Measurements from ENCODE around the gene SPATA21. TPM values are rescaled to one million over a fixed set of nuclear protein-coding genes. Genes with fewer than 3 reads are reported as not detected.

SPATA21 gene
- total and polyA plus RNA-seq, 2 experiments from 2014 or later: 2.6 TPM; not detected in 1

DNA sequence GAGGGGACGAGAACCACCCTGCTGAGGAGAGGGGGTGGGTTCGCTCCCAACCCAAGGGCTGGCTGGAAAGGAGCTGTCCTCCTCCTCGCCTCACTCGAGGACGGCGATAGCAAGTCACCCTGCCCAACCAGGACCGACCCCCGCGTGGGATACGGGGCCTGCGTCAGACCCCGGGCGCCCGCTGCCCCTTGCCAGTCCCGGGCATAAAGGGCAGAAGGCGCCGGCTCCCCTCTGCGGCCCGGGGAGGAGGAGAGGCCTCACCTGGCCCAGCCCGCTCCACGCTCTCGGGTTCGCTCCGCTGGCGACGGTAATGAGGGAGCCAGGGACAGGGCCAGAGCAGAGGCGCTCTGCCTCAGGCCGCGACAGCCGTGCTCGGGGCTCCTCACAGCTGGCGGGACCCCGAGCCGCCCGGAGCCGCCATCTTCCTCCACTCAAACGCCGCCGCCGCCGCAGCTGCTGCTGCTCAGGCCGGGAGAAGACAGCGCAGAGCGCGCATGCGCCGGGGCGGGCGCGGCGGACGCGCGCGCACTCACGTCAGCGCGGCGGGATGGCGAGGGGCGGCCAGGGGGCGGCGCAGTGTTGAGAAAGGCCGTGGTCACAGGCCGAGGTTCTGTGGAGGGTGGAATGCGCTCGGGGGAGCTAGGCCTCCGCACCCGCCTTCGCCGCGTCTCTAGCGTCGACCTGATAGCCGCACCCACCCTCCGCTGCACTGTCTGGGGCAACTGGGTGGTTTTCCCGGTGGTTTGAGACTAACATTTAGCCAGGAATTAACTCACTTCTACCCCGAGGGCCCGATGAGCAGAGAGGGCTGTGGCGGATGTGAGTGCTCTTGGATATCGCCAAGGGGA, 85.0 kb downstream of the SPATA21 start, which contains the start of gene FBXO42:
Gene FBXO42 (minus strand): TSS at position 487 of the 848 bp plus-strand sequence. CDS start 37,062 bp downstream, outside the sequence.
- Mint-ChIP-seq H3K9me3 (no peaks in the 10 kb centered on the region), H3K36me3 (ENCODE audit: low read depth) (no peaks in the 10 kb centered on the region), H3K4me1 (peaks cover 13% of the 10 kb centered on the region; the same call in 2 of the 3 replicates), H3K27ac (peak within 1 kb of the TSS; percentile 87), H3K27me3 (ENCODE audit: insufficient read depth, low read depth, poor library complexity) (no peaks in the 10 kb centered on the region), H3K4me3 (peak within 1 kb of the TSS; percentile 90)
- Histone ChIP-seq H3K79me2 (replicated peaks; ENCODE audit: insufficient read depth) (peaks cover 47% of the 10 kb centered on the region), H3K4me1 (ENCODE audit: insufficient read depth) (peaks cover 12% of the 10 kb centered on the region; the same call in 1 of the 2 replicates), H3K4me2 (peak within 1 kb of the TSS; percentile 98), H3K4me3 (peak within 1 kb of the TSS; percentile 92), H2AFZ (peak within 1 kb of the TSS; percentile 94), H3K36me3 (ENCODE audit: insufficient read depth) (no peaks in the 10 kb centered on the region), H3K27me3 (ENCODE audit: insufficient read depth) (no peaks in the 10 kb centered on the region), H3K27ac (ENCODE audit: low read depth) (peak within 1 kb of the TSS; percentile 46; the same call in 1 of the 2 replicates), H3K9me2 (ENCODE audit: insufficient read depth) (no peaks in the 10 kb centered on the region), H4K20me1 (replicated peaks; ENCODE audit: insufficient read depth) (peaks cover 31% of the 10 kb centered on the region), H3F3A (replicated peaks; ENCODE audit: low read depth) (peaks cover 3% of the 10 kb centered on the region; the same call in 1 of the 2 replicates)
- DNase-seq (ENCODE audit: low spot score) (peak; percentile 97), ATAC-seq (peak; percentile 94)
- TF ChIP-seq CREB1 (CRISPR knock-in tag; IDR thresholded peaks at IDR 0.05; ENCODE audit: low read depth) (peak; percentile 85), POLR2AphosphoS5 (IDR thresholded peaks at IDR 0.05; ENCODE audit: low read depth) (peak; percentile 81), EZH2 (IDR thresholded peaks at IDR 0.05; ENCODE audit: low read depth, unreplicated experiment) (no peak), NANOG (IDR thresholded peaks at IDR 0.05; ENCODE audit: borderline replicate concordance) (no peak)
- TF ChIP-seq, protein P1, sequence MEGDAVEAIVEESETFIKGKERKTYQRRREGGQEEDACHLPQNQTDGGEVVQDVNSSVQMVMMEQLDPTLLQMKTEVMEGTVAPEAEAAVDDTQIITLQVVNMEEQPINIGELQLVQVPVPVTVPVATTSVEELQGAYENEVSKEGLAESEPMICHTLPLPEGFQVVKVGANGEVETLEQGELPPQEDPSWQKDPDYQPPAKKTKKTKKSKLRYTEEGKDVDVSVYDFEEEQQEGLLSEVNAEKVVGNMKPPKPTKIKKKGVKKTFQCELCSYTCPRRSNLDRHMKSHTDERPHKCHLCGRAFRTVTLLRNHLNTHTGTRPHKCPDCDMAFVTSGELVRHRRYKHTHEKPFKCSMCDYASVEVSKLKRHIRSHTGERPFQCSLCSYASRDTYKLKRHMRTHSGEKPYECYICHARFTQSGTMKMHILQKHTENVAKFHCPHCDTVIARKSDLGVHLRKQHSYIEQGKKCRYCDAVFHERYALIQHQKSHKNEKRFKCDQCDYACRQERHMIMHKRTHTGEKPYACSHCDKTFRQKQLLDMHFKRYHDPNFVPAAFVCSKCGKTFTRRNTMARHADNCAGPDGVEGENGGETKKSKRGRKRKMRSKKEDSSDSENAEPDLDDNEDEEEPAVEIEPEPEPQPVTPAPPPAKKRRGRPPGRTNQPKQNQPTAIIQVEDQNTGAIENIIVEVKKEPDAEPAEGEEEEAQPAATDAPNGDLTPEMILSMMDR (conservative IDR thresholded peaks at IDR 0.05; ENCODE audit: low read depth in 2 of 2): peak; percentile 32 to 60; a peak in 3 of 4 replicates

DNA sequence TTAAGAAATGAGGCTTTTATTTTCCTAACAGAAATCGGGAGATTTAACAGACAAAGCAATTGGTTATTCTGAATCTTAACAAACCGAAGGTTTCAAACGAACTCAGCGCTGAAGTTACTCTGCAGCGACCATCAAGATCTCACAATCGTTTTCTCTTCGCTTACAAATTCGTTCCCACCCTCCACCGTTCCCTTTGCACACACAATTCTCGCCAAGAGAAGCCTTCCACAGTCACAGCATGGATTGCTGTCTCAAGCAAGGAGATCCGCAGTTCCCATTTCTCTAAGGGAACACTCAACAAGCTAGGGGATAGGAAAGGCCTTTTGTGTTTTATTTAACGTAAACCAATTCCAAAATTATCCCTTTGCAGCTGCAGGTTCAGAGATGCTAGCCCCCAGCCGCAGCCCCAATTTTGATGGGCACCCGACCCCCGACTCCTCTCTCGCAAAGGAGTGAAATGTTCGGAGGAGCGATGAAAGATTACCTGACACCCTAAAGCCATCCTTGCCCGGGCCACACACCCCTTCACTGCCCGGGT, 85.7 kb downstream of the SPATA21 start:
- no peaks in the 10 kb centered on the region for H3K9me3 Mint-ChIP-seq
- H4K20me1 ChIP-seq (replicated peaks; ENCODE audit: insufficient read depth): peaks cover 35% of the 10 kb centered on the region
- H3K27ac Mint-ChIP-seq: peak overlapping the region; percentile 71
- H3K79me2 ChIP-seq (replicated peaks; ENCODE audit: insufficient read depth): peaks cover 54% of the 10 kb centered on the region
- H3K4me1 ChIP-seq (ENCODE audit: insufficient read depth): peaks cover 12% of the 10 kb centered on the region; the same call in 1 of the 2 replicates
- no peaks in the 10 kb centered on the region for H3K9me2 ChIP-seq (ENCODE audit: insufficient read depth)
- peak overlapping the region; percentile 90 for H3K4me3 Mint-ChIP-seq
- no peaks in the 10 kb centered on the region for H3K36me3 Mint-ChIP-seq (ENCODE audit: low read depth)
- no peaks in the 10 kb centered on the region for H3K36me3 ChIP-seq (ENCODE audit: insufficient read depth)
- no peaks in the 10 kb centered on the region for H3K27me3 ChIP-seq (ENCODE audit: insufficient read depth)
- H3K27me3 Mint-ChIP-seq (ENCODE audit: insufficient read depth, low read depth, poor library complexity): no peaks in the 10 kb centered on the region
- peak overlapping the region; percentile 98 for H3K4me2 ChIP-seq
- H3K4me3 ChIP-seq: peak overlapping the region; percentile 92
- peaks cover 3% of the 10 kb centered on the region; the same call in 1 of the 2 replicates for H3F3A ChIP-seq (replicated peaks; ENCODE audit: low read depth)
- no peak overlapping the region for H3K27ac ChIP-seq (ENCODE audit: low read depth)
- peaks cover 13% of the 10 kb centered on the region; the same call in 2 of the 3 replicates for H3K4me1 Mint-ChIP-seq
- DNase-seq (ENCODE audit: low spot score): peak; percentile 16
- no peak for ATAC-seq
- peak overlapping the region; percentile 63 for H2AFZ ChIP-seq
- TF ChIP-seq NANOG (IDR thresholded peaks at IDR 0.05; ENCODE audit: borderline replicate concordance) (no peak), CREB1 (CRISPR knock-in tag; IDR thresholded peaks at IDR 0.05; ENCODE audit: low read depth) (no peak), EZH2phosphoT487 (IDR thresholded peaks at IDR 0.05; ENCODE audit: unreplicated experiment) (no peak), JUNB (IDR thresholded peaks at IDR 0.05; ENCODE audit: unreplicated experiment) (no peak), POLR2AphosphoS5 (IDR thresholded peaks at IDR 0.05; ENCODE audit: low read depth) (no peak), EZH2 (IDR thresholded peaks at IDR 0.05; ENCODE audit: low read depth, unreplicated experiment) (no peak), ZNF331 (CRISPR knock-in tag; IDR thresholded peaks at IDR 0.05; ENCODE audit: low read depth) (no peak), ZNF114 (CRISPR knock-in tag; IDR thresholded peaks at IDR 0.05) (no peak), STAT1 (IDR thresholded peaks at IDR 0.05; ENCODE audit: unreplicated experiment) (no peak)
- TF ChIP-seq, protein P1 (conservative IDR thresholded peaks at IDR 0.05; ENCODE audit: low read depth in 2 of 2): no peak
- TF ChIP-seq, protein P2, sequence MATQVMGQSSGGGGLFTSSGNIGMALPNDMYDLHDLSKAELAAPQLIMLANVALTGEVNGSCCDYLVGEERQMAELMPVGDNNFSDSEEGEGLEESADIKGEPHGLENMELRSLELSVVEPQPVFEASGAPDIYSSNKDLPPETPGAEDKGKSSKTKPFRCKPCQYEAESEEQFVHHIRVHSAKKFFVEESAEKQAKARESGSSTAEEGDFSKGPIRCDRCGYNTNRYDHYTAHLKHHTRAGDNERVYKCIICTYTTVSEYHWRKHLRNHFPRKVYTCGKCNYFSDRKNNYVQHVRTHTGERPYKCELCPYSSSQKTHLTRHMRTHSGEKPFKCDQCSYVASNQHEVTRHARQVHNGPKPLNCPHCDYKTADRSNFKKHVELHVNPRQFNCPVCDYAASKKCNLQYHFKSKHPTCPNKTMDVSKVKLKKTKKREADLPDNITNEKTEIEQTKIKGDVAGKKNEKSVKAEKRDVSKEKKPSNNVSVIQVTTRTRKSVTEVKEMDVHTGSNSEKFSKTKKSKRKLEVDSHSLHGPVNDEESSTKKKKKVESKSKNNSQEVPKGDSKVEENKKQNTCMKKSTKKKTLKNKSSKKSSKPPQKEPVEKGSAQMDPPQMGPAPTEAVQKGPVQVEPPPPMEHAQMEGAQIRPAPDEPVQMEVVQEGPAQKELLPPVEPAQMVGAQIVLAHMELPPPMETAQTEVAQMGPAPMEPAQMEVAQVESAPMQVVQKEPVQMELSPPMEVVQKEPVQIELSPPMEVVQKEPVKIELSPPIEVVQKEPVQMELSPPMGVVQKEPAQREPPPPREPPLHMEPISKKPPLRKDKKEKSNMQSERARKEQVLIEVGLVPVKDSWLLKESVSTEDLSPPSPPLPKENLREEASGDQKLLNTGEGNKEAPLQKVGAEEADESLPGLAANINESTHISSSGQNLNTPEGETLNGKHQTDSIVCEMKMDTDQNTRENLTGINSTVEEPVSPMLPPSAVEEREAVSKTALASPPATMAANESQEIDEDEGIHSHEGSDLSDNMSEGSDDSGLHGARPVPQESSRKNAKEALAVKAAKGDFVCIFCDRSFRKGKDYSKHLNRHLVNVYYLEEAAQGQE (IDR thresholded peaks at IDR 0.05; ENCODE audit: unreplicated experiment): no peak
- TF ChIP-seq, protein P3, sequence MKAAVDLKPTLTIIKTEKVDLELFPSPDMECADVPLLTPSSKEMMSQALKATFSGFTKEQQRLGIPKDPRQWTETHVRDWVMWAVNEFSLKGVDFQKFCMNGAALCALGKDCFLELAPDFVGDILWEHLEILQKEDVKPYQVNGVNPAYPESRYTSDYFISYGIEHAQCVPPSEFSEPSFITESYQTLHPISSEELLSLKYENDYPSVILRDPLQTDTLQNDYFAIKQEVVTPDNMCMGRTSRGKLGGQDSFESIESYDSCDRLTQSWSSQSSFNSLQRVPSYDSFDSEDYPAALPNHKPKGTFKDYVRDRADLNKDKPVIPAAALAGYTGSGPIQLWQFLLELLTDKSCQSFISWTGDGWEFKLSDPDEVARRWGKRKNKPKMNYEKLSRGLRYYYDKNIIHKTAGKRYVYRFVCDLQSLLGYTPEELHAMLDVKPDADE (IDR thresholded peaks at IDR 0.05): no peak
